NCI-H146 treated with DMSO at 0.1 percent for 48 hours (cell line): ENCODE measurements around the gene APBA2.
"Not testable (repeated sequence)": the region's sequence is repeated elsewhere in the genome, so short reads cannot be mapped to it uniquely, and the experiment has no call there.

Experiments used
- DNase-seq: peaks from one replicate; lab custom pipeline; 2025; ENCODE audit not compliant: unreplicated experiment; lab: John Stamatoyannopoulos, UW

Gene APBA2

GRCh38 chr15:28885630-28886430 is at the start of gene APBA2:
Gene APBA2 (plus strand): TSS chr15:28885974. CDS start chr15:29053885, 167,911 bp downstream.
- DNase-seq: no peak

- not testable (repeated sequence) for DNase-seq
These were observed 45.5 kb upstream of the APBA2 start for GRCh38 chr15:28840285-28840684.

- DNase-seq: not testable (repeated sequence)
These were observed 43.6 kb upstream of the APBA2 start for GRCh38 chr15:28842210-28842609.

- DNase-seq: not testable (repeated sequence)
These were observed 42.3 kb upstream of the APBA2 start for GRCh38 chr15:28843520-28843919.

- not testable (repeated sequence) for DNase-seq
These were observed 41.6 kb upstream of the APBA2 start for GRCh38 chr15:28844147-28844546.

GRCh38 chr15:28847247-28847646 is 38.5 kb upstream of the APBA2 start:
- DNase-seq: not testable (repeated sequence)

- DNase-seq: not testable (repeated sequence)
These were observed 37.8 kb upstream of the APBA2 start for GRCh38 chr15:28847959-28848358.

GRCh38 chr15:28848521-28848920 is 37.3 kb upstream of the APBA2 start, which contains the start of gene GOLGA6L7:
Gene GOLGA6L7 (minus strand): TSS chr15:28848644. CDS start chr15:28848549, 95 bp downstream.
- not testable (repeated sequence) for DNase-seq

GRCh38 chr15:28849271-28849670 is 36.5 kb upstream of the APBA2 start:
- not testable (repeated sequence) for DNase-seq

GRCh38 chr15:28849766-28850165 is 36.0 kb upstream of the APBA2 start:
- DNase-seq: not testable (repeated sequence)

GRCh38 chr15:28853654-28854053 is 32.1 kb upstream of the APBA2 start:
- DNase-seq: not testable (repeated sequence)

- DNase-seq: not testable (repeated sequence)
These were observed 31.2 kb upstream of the APBA2 start for GRCh38 chr15:28854578-28854977.

GRCh38 chr15:28861031-28861534 is 24.7 kb upstream of the APBA2 start:
- DNase-seq: no peak

GRCh38 chr15:28861589-28862293 is 24.0 kb upstream of the APBA2 start:
- DNase-seq: not testable (repeated sequence)

GRCh38 chr15:28868744-28869345 is 16.9 kb upstream of the APBA2 start:
- no peak for DNase-seq

- no peak for DNase-seq
These were observed 14.6 kb upstream of the APBA2 start for GRCh38 chr15:28871168-28871567.

- no peak for DNase-seq
These were observed 12.8 kb upstream of the APBA2 start for GRCh38 chr15:28873006-28873405.

- no peak for DNase-seq
These were observed 12.1 kb upstream of the APBA2 start for GRCh38 chr15:28873585-28874190.

GRCh38 chr15:28875461-28876000 is 10.2 kb upstream of the APBA2 start:
- no peak for DNase-seq

- no peak for DNase-seq
These were observed 9.5 kb upstream of the APBA2 start for GRCh38 chr15:28876131-28876844.
